Prostate gland (tissue), 2 donors: ENCODE measurements around the gene POLDIP2.

Source experiments
- CTCF ChIP-seq, 4 experiments: fragments of 200-600 bp in 2 of 4; fragments of 450-650 bp in 2 of 4; sonication (generic) in 2 of 4; IDR thresholded peaks; 1 replicate in 3 of 4; 2 replicates in 1 of 4; pipeline ENCODE4 v1.5.1; 2016 to 2019; ENCODE audit warnings: antibody characterized with exemption in 4 of 4, mild to moderate bottlenecking in 2 of 4, moderate library complexity in 2 of 4
- POLR2A ChIP-seq: fragments of 450-650 bp; IDR thresholded peaks from one replicate; pipeline ENCODE4 v1.6.1; 2016; ENCODE audit warnings: antibody characterized with exemption, mild to moderate bottlenecking
- POLR2AphosphoS5 ChIP-seq: sonication (generic); formaldehyde crosslinking; IDR thresholded peaks from one replicate; pipeline ENCODE4 v1.6.1; 2017; ENCODE audit warnings: antibody characterized with exemption

- no peak for TF ChIP-seq CTCF (IDR thresholded peaks at IDR 0.05)
- TF ChIP-seq POLR2A: no peak
- TF ChIP-seq POLR2AphosphoS5: no peak
These were observed 42.5 kb upstream of the POLDIP2 start for GRCh38 chr17:28399808-28400207.
